K562 (cell line): ENCODE data around the gene CYSTM1. TPM values are rescaled to one million over a fixed set of nuclear protein-coding genes. Genes with fewer than 3 reads are reported as not detected.
A peak's percentile ranks its signal among the peaks of the same experiment; 100 is the strongest.

Experiments used
- BCOR ChIP-seq: fragments of 450-650 bp; IDR thresholded peaks from 2 replicates; pipeline ENCODE4 v1.6.1; 2016
- FOXA3 ChIP-seq, 2 experiments: fragments of 450-650 bp in 1 of 2; sonication (generic) in 1 of 2; formaldehyde crosslinking; IDR thresholded peaks in 1 of 2; conservative IDR thresholded peaks in 1 of 2; 2 replicates each; pipeline versions ENCODE4 v1.4.0 to v1.8.0; 2020 to 2022; ENCODE audit warnings: mild to moderate bottlenecking in 2 of 2, missing genetic modification reagents in 1 of 2
- FOXJ2 ChIP-seq: fragments of 200-800 bp; sonication (Bioruptor generic); IDR thresholded peaks from 2 replicates; pipeline ENCODE4 v1.6.1; 2016; ENCODE audit warnings: missing genetic modification characterization, missing compliant biosample characterization
- FOXP1 ChIP-seq: sonication (generic); formaldehyde crosslinking; IDR thresholded peaks from 2 replicates; pipeline ENCODE4 v1.8.0; 2022; ENCODE audit warnings: mild to moderate bottlenecking, missing genetic modification reagents
- JUND ChIP-seq, 2 experiments: IDR thresholded peaks; 2 replicates in 1 of 2; 3 replicates in 1 of 2; pipeline ENCODE4 v1.6.1; 2011; ENCODE audit warnings: borderline replicate concordance in 2 of 2, low read depth in 2 of 2, low read length in 2 of 2, improper control_type of control experiment in 1 of 2, missing biosample characterization in 1 of 2, missing genetic modification characterization in 1 of 2, missing genetic modification reagents in 1 of 2
- KLF1 ChIP-seq: fragments of 450-650 bp; IDR thresholded peaks from 2 replicates; pipeline ENCODE4 v1.6.1; 2016; ENCODE audit warnings: missing genetic modification characterization, missing compliant biosample characterization
- MTA1 ChIP-seq: fragments of 450-650 bp; IDR thresholded peaks from 2 replicates; pipeline ENCODE4 v1.6.1; 2017; ENCODE audit warnings: borderline replicate concordance
- PML ChIP-seq: IDR thresholded peaks from 2 replicates; pipeline ENCODE4 v1.6.1; 2012; ENCODE audit warnings: low read length, inconsistent platforms
- PRPF4 ChIP-seq: fragments of 200-400 bp; formaldehyde crosslinking; IDR thresholded peaks from one replicate; pipeline ENCODE4 v1.6.1; 2017; ENCODE audit warnings: low read length, low read depth, mild to moderate bottlenecking; ENCODE audit not compliant: insufficient read depth, poor library complexity, severe bottlenecking
- RFX5 ChIP-seq: IDR thresholded peaks from 2 replicates; pipeline ENCODE4 v1.6.1; 2011; ENCODE audit warnings: low read depth, mild to moderate bottlenecking, improper control_type of control experiment, low read length
- ZFX ChIP-seq: sonication (generic); formaldehyde crosslinking; IDR thresholded peaks from 2 replicates; pipeline ENCODE4 v1.8.0; 2022; ENCODE audit warnings: mild to moderate bottlenecking, missing genetic modification reagents, moderate library complexity
- ZNF140 ChIP-seq: fragments of 250-450 bp; sonication (Bioruptor Pico); IDR thresholded peaks from 2 replicates; pipeline ENCODE4 v1.8.0; 2021; ENCODE audit warnings: moderate library complexity, mild to moderate bottlenecking, inconsistent platforms
- polyA plus RNA-seq, 8 experiments: library from polyadenylated mRNA; depleted of rRNA in 4 of 8; stranded (reverse) in 5 of 8; unstranded in 3 of 8; fragments of >200 nt; fragmentation: Nextera tagmentation in 2 of 8; fragmentation: Illumina TruSeq in 1 of 8; extraction: Ambion mirVana in 2 of 8; extraction: Trizol in 1 of 8; gene quantifications; 2 replicates each; pipeline versions ENCODE4 v1.2.1 to v1.2.3, GENCODE V29; 2011 to 2014; ENCODE audit warnings: inconsistent platforms in 1 of 8, missing spikeins in 1 of 8
- total RNA-seq, 7 experiments: library from RNA; depleted of rRNA in 6 of 7; stranded (reverse); fragments of >200 nt in 6 of 7; fragmentation: Illumina TruSeq in 2 of 7; extraction: Trizol in 2 of 7; gene quantifications; 2 replicates each; pipeline versions ENCODE4 v1.2.1 to v1.2.3, GENCODE V29; 2011 to 2021; ENCODE audit warnings: low replicate concordance in 1 of 7
- TF ChIP-seq, protein P1 (sequence below): fragments of 450-650 bp; IDR thresholded peaks from 2 replicates; pipeline ENCODE4 v1.6.1; 2016; ENCODE audit warnings: mild to moderate bottlenecking, moderate library complexity
- TF ChIP-seq, protein P2 (sequence below), 3 experiments: IDR thresholded peaks in 2 of 3; conservative IDR thresholded peaks in 1 of 3; 2 replicates each; pipeline ENCODE4 v1.5.1; 2011 to 2012; ENCODE audit warnings: low read length in 3 of 3, mild to moderate bottlenecking in 3 of 3, control low read depth in 2 of 3, improper control_type of control experiment in 1 of 3, inconsistent platforms in 1 of 3, low read depth in 1 of 3, mixed read lengths in 1 of 3, moderate library complexity in 1 of 3; ENCODE audit not compliant: insufficient read depth in 2 of 3

The CYSTM1 gene
- total and polyA plus RNA-seq, 9 of the 15 experiments (the other 6 are each of a cell fraction or from before 2014, with no cell fraction given) = 76.1 to 422 (median 108) TPM

DNA sequence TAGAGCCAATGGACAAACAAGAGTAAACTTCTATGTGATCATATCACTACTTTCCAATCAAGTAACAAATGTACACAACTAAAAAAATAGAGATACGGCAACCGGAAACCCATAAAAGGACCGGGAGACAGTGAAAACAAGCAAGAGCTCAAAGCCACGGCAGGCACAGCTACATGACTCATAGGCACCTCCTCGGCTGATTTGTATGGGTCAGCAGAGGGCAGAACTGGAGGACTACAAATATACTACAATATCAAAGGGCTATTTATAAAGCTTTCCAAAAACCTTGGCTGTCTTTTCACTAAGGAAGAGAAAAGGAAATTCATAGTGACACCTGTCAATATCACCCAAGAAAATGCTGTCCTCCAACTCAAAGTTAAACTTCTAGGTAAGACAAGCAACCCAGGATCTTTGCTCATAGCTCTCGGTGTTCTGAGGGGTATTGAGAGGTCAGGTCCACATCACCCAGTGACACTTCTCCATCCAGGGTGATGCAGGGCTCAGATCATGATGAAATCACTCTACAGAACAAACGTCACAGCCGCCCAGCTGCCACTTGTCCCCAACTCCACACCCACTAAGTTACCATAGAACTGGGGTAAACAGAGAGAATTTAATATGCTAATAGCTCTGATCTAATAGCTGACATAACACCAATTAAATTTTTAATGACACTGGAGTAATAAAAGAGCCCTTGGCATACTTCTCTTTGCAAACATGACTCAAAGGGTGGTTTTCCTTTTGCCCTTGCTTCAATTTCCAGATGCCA is 86.6 kb downstream of the CYSTM1 start (continued):
- no peak for TF ChIP-seq PML
- TF ChIP-seq FOXJ2 (tag) = 0 out of 2 replicates have a peak, but pooled peaks have one; percentile 69
- TF ChIP-seq FOXP1 = no peak
- TF ChIP-seq ZFX = no peak
- TF ChIP-seq RFX5 = no peak
- TF ChIP-seq ZNF140 = no peak
- TF ChIP-seq MTA1 = no peak
- peak in 1 of 2 experiments; percentile 76; a peak in 2 of 4 replicates for TF ChIP-seq FOXA3 (CRISPR knock-in tag; conservative IDR thresholded peaks at IDR 0.05 in 1 of 2, IDR thresholded peaks at IDR 0.05 in 1 of 2)
- no peak for TF ChIP-seq PRPF4
- TF ChIP-seq, protein P1, sequence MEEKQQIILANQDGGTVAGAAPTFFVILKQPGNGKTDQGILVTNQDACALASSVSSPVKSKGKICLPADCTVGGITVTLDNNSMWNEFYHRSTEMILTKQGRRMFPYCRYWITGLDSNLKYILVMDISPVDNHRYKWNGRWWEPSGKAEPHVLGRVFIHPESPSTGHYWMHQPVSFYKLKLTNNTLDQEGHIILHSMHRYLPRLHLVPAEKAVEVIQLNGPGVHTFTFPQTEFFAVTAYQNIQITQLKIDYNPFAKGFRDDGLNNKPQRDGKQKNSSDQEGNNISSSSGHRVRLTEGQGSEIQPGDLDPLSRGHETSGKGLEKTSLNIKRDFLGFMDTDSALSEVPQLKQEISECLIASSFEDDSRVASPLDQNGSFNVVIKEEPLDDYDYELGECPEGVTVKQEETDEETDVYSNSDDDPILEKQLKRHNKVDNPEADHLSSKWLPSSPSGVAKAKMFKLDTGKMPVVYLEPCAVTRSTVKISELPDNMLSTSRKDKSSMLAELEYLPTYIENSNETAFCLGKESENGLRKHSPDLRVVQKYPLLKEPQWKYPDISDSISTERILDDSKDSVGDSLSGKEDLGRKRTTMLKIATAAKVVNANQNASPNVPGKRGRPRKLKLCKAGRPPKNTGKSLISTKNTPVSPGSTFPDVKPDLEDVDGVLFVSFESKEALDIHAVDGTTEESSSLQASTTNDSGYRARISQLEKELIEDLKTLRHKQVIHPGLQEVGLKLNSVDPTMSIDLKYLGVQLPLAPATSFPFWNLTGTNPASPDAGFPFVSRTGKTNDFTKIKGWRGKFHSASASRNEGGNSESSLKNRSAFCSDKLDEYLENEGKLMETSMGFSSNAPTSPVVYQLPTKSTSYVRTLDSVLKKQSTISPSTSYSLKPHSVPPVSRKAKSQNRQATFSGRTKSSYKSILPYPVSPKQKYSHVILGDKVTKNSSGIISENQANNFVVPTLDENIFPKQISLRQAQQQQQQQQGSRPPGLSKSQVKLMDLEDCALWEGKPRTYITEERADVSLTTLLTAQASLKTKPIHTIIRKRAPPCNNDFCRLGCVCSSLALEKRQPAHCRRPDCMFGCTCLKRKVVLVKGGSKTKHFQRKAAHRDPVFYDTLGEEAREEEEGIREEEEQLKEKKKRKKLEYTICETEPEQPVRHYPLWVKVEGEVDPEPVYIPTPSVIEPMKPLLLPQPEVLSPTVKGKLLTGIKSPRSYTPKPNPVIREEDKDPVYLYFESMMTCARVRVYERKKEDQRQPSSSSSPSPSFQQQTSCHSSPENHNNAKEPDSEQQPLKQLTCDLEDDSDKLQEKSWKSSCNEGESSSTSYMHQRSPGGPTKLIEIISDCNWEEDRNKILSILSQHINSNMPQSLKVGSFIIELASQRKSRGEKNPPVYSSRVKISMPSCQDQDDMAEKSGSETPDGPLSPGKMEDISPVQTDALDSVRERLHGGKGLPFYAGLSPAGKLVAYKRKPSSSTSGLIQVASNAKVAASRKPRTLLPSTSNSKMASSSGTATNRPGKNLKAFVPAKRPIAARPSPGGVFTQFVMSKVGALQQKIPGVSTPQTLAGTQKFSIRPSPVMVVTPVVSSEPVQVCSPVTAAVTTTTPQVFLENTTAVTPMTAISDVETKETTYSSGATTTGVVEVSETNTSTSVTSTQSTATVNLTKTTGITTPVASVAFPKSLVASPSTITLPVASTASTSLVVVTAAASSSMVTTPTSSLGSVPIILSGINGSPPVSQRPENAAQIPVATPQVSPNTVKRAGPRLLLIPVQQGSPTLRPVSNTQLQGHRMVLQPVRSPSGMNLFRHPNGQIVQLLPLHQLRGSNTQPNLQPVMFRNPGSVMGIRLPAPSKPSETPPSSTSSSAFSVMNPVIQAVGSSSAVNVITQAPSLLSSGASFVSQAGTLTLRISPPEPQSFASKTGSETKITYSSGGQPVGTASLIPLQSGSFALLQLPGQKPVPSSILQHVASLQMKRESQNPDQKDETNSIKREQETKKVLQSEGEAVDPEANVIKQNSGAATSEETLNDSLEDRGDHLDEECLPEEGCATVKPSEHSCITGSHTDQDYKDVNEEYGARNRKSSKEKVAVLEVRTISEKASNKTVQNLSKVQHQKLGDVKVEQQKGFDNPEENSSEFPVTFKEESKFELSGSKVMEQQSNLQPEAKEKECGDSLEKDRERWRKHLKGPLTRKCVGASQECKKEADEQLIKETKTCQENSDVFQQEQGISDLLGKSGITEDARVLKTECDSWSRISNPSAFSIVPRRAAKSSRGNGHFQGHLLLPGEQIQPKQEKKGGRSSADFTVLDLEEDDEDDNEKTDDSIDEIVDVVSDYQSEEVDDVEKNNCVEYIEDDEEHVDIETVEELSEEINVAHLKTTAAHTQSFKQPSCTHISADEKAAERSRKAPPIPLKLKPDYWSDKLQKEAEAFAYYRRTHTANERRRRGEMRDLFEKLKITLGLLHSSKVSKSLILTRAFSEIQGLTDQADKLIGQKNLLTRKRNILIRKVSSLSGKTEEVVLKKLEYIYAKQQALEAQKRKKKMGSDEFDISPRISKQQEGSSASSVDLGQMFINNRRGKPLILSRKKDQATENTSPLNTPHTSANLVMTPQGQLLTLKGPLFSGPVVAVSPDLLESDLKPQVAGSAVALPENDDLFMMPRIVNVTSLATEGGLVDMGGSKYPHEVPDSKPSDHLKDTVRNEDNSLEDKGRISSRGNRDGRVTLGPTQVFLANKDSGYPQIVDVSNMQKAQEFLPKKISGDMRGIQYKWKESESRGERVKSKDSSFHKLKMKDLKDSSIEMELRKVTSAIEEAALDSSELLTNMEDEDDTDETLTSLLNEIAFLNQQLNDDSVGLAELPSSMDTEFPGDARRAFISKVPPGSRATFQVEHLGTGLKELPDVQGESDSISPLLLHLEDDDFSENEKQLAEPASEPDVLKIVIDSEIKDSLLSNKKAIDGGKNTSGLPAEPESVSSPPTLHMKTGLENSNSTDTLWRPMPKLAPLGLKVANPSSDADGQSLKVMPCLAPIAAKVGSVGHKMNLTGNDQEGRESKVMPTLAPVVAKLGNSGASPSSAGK = no peak
- TF ChIP-seq JUND (IDR thresholded peaks at IDR 0.05; ENCODE audit: borderline replicate concordance, low read depth, low read length) = peak; percentile 97
- TF ChIP-seq JUND (tag; IDR thresholded peaks at IDR 0.05; ENCODE audit: borderline replicate concordance, low read depth, low read length) = peak; percentile 93; the same call in 2 of the 3 replicates
- TF ChIP-seq BCOR = no peak
- TF ChIP-seq KLF1 (tag) = peak; percentile 70
- TF ChIP-seq, protein P2, sequence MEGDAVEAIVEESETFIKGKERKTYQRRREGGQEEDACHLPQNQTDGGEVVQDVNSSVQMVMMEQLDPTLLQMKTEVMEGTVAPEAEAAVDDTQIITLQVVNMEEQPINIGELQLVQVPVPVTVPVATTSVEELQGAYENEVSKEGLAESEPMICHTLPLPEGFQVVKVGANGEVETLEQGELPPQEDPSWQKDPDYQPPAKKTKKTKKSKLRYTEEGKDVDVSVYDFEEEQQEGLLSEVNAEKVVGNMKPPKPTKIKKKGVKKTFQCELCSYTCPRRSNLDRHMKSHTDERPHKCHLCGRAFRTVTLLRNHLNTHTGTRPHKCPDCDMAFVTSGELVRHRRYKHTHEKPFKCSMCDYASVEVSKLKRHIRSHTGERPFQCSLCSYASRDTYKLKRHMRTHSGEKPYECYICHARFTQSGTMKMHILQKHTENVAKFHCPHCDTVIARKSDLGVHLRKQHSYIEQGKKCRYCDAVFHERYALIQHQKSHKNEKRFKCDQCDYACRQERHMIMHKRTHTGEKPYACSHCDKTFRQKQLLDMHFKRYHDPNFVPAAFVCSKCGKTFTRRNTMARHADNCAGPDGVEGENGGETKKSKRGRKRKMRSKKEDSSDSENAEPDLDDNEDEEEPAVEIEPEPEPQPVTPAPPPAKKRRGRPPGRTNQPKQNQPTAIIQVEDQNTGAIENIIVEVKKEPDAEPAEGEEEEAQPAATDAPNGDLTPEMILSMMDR (IDR thresholded peaks at IDR 0.05 in 2 of 3, conservative IDR thresholded peaks at IDR 0.05 in 1 of 3; ENCODE audit: insufficient read depth in 2 of 3, low read depth in 1 of 3, low read length in 3 of 3) = peak in 1 of 3 experiments; percentile 28; a peak in 2 of 6 replicates
